Left lung (tissue), 10 donors: Measurements from ENCODE around the gene PGBD1. TPM values are rescaled to one million over a fixed set of nuclear protein-coding genes. Genes with fewer than 3 reads are reported as not detected.

Experiments
- ATAC-seq: fragments of 200-7000 bp; cut with Tn5 transposase; one replicate; pipeline ENCODE4 v1.9.1; 2020; ENCODE audit warnings: moderate library complexity
- DNase-seq, 4 donors: peaks; one replicate each; pipeline ENCODE4 v3.0.0-alpha.2; 2013 to 2020
- H3K27ac ChIP-seq, 2 donors: fragments of 200-600 bp; sonication (generic) in 1 of 2; one replicate each; pipeline versions ENCODE4 v1.5.0 to v1.8.0; 2020 to 2021
- H3K27me3 ChIP-seq, 2 donors: fragments of 200-600 bp; sonication (generic) in 1 of 2; one replicate each; pipeline versions ENCODE4 v1.5.0 to v1.8.0; 2020 to 2021
- H3K36me3 ChIP-seq, 2 donors: fragments of 200-600 bp; sonication (generic) in 1 of 2; one replicate each; pipeline versions ENCODE4 v1.5.0 to v1.8.0; 2020 to 2021
- H3K4me1 ChIP-seq, 2 donors: fragments of 200-600 bp; one replicate each; pipeline ENCODE4 v1.8.0; 2021
- H3K4me3 ChIP-seq, 2 donors: fragments of 200-600 bp; sonication (generic) in 1 of 2; one replicate each; pipeline versions ENCODE4 v1.5.0 to v1.8.0; 2020 to 2021; ENCODE audit warnings: mild to moderate bottlenecking in 1 of 2
- H3K9me3 ChIP-seq, 2 donors: fragments of 200-600 bp; sonication (generic) in 1 of 2; one replicate each; pipeline versions ENCODE4 v1.5.0 to v1.8.0; 2020 to 2021
- intact Hi-C, 2 donors: fragments of 100-400 bp; cut with DNase I; formaldehyde crosslinking; loops; one replicate each; pipeline versions ENCODE4 v1.11.2 to v1.14.2; 2022
- polyA plus RNA-seq, 6 donors: library from polyadenylated mRNA; unstranded; fragments of 120-200 nt; gene quantifications; one replicate each; pipeline ENCODE4 v1.2.1, GENCODE V29; 2013; ENCODE audit not compliant: insufficient read length in 6 of 6
- total RNA-seq, 2 donors: library from RNA; stranded (reverse); fragmentation: NEBNext Ultra II Directional; extraction: Animal tissue kit (Norgen Biotek cat#: 25700); gene quantifications; one replicate each; pipeline ENCODE4 v1.2.1, GENCODE V29; 2021
- TF ChIP-seq, protein P1 (sequence below), 2 donors: fragments of 200-600 bp; sonication (generic) in 1 of 2; IDR thresholded peaks; one replicate each; pipeline versions ENCODE4 v1.5.0 to v1.8.0; 2021; ENCODE audit warnings: antibody characterized with exemption in 2 of 2
- donor health status: DM: no; HTN: yes; CAD: no.
- donor health status: DM: no; HTN: no; CAD: no.

The PGBD1 gene
- total and polyA plus RNA-seq, 8 donors: 3.8 to 15.3 (median 12.7) TPM

DNA sequence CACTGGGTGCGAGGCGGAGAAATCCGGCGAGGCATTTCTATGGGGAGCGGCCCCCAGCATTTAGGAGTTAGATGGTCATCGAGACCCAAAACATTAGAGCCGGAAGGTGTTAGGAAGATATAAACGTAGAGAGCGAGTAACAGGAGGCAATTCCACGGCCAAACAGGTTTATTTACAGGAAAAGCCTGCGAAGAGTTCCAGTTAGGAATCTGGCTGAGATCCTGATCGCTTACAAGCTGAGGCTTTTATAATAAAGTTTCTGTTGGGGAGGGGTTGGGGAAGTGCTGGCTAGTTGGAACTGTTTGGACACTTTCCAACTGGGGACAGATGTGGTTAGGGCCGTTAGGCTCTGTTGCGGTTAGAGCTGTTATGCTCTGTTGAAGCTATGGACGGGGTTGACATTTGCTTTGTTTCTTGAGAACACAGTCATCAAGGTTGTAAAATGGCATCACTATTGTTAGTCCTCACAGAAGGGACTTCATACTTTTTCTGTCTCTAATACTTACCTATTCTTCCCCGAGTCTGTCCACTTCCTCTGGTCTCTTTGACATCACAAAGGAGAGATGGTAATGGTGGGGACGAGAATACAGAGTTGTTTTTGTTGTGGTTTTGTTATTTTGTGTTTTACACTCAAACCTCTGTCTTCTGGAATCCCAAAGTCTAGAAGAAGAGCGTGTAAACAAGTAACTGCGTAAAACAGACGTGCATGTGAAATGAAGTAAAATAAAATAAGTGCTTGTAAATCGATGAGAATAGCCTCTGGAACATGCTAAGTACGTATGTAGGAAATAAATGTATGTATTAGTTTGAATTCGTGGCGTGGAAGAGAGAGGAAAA, 55.1 kb downstream of the PGBD1 start:
- TF ChIP-seq, protein P1, sequence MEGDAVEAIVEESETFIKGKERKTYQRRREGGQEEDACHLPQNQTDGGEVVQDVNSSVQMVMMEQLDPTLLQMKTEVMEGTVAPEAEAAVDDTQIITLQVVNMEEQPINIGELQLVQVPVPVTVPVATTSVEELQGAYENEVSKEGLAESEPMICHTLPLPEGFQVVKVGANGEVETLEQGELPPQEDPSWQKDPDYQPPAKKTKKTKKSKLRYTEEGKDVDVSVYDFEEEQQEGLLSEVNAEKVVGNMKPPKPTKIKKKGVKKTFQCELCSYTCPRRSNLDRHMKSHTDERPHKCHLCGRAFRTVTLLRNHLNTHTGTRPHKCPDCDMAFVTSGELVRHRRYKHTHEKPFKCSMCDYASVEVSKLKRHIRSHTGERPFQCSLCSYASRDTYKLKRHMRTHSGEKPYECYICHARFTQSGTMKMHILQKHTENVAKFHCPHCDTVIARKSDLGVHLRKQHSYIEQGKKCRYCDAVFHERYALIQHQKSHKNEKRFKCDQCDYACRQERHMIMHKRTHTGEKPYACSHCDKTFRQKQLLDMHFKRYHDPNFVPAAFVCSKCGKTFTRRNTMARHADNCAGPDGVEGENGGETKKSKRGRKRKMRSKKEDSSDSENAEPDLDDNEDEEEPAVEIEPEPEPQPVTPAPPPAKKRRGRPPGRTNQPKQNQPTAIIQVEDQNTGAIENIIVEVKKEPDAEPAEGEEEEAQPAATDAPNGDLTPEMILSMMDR (IDR thresholded peaks at IDR 0.05): no peak
- H3K9me3 ChIP-seq: peaks cover 0 to 13% of the 10 kb centered on the region in 2 donors
- H3K27me3 ChIP-seq: no peaks in the 10 kb centered on the region
- ATAC-seq (peak; percentile 39), DNase-seq (peak in 2 of 4 donors; percentile 75 to 82)
- H3K4me1 ChIP-seq: peaks cover 0 to 11% of the 10 kb centered on the region in 2 donors
- H3K27ac ChIP-seq: peak overlapping the region; percentile 94 to 99
- no peaks in the 10 kb centered on the region for H3K36me3 ChIP-seq
- intact Hi-C loops: no loop called here
- peak overlapping the region; percentile 54 to 62 for H3K4me3 ChIP-seq

DNA sequence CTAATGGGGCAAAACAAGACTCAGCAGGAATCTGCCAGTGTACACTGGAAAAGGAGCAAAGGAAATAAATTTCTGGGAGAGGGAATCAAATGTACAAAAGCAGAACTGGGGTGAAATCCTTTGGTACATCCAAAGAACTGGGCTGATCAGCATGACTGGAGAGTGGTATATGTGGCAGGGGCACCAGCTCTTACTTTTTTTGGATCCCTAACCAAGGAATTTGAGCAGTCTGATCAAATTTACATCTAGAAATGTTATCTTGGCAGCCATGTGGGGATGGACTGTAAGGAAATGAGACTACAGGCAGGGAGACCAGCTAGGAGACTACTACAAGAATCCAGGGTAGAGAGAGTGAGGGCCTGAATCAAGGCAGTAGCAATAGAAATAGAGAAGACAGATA, 55.7 kb downstream of the PGBD1 start:
- H3K36me3 ChIP-seq: no peaks in the 10 kb centered on the region
- intact Hi-C loops: no loop called here
- no peak for DNase-seq
- H3K27ac ChIP-seq: peak overlapping the region in 1 of 2 donors; percentile 99
- no peak overlapping the region for H3K4me3 ChIP-seq
- peaks cover 0 to 13% of the 10 kb centered on the region in 2 donors for H3K9me3 ChIP-seq
- H3K4me1 ChIP-seq: peaks cover 0 to 11% of the 10 kb centered on the region in 2 donors
- ATAC-seq: no peak
- TF ChIP-seq, protein P1 (IDR thresholded peaks at IDR 0.05): no peak
- no peaks in the 10 kb centered on the region for H3K27me3 ChIP-seq

DNA sequence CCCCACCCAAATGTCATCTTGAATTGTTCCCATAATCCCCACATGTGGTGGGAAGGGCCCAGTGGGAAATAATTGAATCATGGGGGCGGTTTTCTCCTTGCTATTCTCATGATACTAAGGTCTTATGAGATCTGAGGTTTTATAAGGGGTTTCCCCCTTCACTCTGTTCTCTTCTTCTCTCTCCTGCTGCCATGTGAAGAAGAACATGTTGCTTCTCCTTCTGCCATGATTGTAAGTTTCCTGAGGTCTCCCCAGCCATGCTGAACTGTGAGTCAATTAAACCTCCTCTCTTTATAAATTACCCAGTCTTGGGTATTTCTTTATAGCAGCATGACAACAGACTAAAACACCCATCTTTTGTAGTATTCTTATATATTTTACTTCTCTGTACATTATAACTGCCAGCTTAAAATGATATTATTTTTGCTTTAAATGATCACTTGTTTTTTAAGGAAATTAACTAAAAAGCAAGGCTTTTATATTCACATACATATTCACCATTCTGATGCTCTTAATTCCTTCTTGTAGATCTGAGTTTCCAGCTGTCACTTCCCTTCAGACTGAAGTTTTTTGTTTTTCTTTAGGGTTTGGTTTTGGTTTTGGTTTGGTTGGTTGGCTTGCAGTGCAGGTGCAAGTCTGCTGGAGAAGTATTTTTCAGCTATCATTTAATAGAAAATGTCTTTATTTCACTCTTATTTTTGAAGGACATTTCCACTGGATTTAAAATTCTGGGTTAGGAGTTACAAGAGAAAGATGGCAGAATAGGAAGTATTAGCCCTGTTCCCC, 59.1 kb downstream of the PGBD1 start:
- H3K9me3 ChIP-seq: peaks cover 0 to 13% of the 10 kb centered on the region in 2 donors
- ATAC-seq: no peak
- no peak for DNase-seq
- peaks cover 0 to 9% of the 10 kb centered on the region in 2 donors for H3K4me1 ChIP-seq
- peaks cover 0 to under 1% of the 10 kb centered on the region in 2 donors for H3K27me3 ChIP-seq
- TF ChIP-seq, protein P1 (IDR thresholded peaks at IDR 0.05): no peak
- intact Hi-C loops: no loop called here
- no peak overlapping the region for H3K4me3 ChIP-seq
- no peaks in the 10 kb centered on the region for H3K36me3 ChIP-seq
- H3K27ac ChIP-seq: no peak overlapping the region

DNA sequence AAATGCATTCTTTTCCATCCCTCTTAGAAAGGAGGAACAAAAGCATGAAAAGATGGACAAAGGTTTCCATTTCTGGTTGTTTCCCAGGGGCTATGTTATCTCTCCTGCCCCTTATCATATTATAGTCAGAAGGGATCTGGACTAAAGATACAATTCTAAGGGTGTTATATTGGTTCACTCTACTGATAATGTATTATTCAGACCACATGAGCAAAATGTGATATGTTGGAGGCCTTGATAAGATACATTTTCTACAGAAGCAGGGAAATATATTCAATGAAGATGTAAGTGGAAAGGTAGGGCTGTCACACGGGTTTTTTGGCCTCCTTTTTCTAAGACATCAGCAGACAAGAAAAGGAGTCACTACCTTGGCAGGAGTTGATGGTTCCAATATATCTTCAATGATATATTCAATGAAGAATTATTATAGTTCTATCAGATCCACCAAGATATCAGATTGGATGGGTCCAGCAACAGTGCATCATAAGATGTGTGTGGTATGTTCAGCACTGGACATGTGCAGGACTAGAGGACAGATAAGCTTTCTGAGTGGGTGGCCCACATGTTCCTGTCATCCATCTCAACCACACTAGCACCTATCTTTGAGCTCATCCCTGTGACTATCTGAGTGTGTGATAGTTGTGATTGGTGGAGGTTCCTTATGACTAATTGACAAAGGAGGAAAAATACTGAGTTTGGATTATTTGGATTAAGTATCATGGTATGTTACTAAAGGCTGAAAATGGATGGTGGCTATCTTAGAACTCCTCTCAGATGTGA, 62.7 kb downstream of the PGBD1 start:
- Histone ChIP-seq H3K4me1 (no peaks in the 10 kb centered on the region), H3K27me3 (peaks cover 0 to 8% of the 10 kb centered on the region in 2 donors), H3K4me3 (no peak overlapping the region), H3K27ac (no peak overlapping the region), H3K36me3 (no peaks in the 10 kb centered on the region), H3K9me3 (peaks cover 0 to 13% of the 10 kb centered on the region in 2 donors)
- TF ChIP-seq, protein P1 (IDR thresholded peaks at IDR 0.05): no peak
- intact Hi-C loops: no loop called here
- DNase-seq (no peak), ATAC-seq (no peak)
